Large intestine (tissue), 3 donors: ENCODE measurements around the gene ZIC1. TPM values are rescaled to one million over a fixed set of nuclear protein-coding genes. Genes with fewer than 3 reads are reported as not detected.

ENCODE experiments used
- DNase-seq, 2 donors: peaks; one replicate each; pipeline versions ENCODE4 v3.0.0 to v3.0.0-alpha.2; 2013
- H3K27ac ChIP-seq: one replicate; pipeline ENCODE4 v1.5.1; 2013; ENCODE audit warnings: low read length
- H3K27me3 ChIP-seq: 2 replicates; pipeline ENCODE4 v1.6.1; 2013; ENCODE audit warnings: low read length; ENCODE audit not compliant: control insufficient read depth, insufficient read depth
- H3K36me3 ChIP-seq: 2 replicates; pipeline ENCODE4 v1.6.1; 2013; ENCODE audit warnings: low read length; ENCODE audit not compliant: control insufficient read depth, insufficient read depth
- H3K4me1 ChIP-seq: one replicate; pipeline ENCODE4 v1.6.1; 2013; ENCODE audit warnings: low read length; ENCODE audit not compliant: control insufficient read depth, insufficient read depth
- H3K4me3 ChIP-seq: one replicate; pipeline ENCODE4 v1.5.1; 2013; ENCODE audit warnings: low read length
- H3K9me3 ChIP-seq: one replicate; pipeline ENCODE4 v1.6.1; 2013; ENCODE audit warnings: mild to moderate bottlenecking, low read depth, low read length, moderate library complexity; ENCODE audit not compliant: control insufficient read depth
- WGBS: methylation state at CpG from one replicate; pipeline ENCODE4 v1.1.5; 2013; ENCODE audit warnings: low lambda C conversion rate; ENCODE audit not compliant: insufficient coverage; 5-methylcytosine and 5-hydroxymethylcytosine counted together
- polyA plus RNA-seq: library from polyadenylated mRNA; unstranded; fragments of 120-200 nt; gene quantifications from one replicate; pipeline ENCODE4 v1.2.1, GENCODE V29; 2013

Gene ZIC1
- polyA plus RNA-seq, 1 donor: 0.01 TPM

GRCh38 chr3:147380387-147380951 is 28.7 kb upstream of the ZIC1 start:
- Histone ChIP-seq H3K27me3 (peaks cover 91% of the 10 kb centered on the region), H3K4me3 (no peak overlapping the region), H3K36me3 (no peaks in the 10 kb centered on the region), H3K4me1 (no peaks in the 10 kb centered on the region), H3K9me3 (no peaks in the 10 kb centered on the region), H3K27ac (no peak overlapping the region)
- no peak for DNase-seq
- WGBS: no CpG with 5 or more reads among the region's 26 CpGs

GRCh38 chr3:147380977-147381376 is 28.2 kb upstream of the ZIC1 start:
- no peak overlapping the region for H3K4me3 ChIP-seq
- H3K36me3 ChIP-seq: no peaks in the 10 kb centered on the region
- WGBS: no CpG with 5 or more reads among the region's 3 CpGs
- no peaks in the 10 kb centered on the region for H3K4me1 ChIP-seq
- H3K9me3 ChIP-seq: no peaks in the 10 kb centered on the region
- no peak overlapping the region for H3K27ac ChIP-seq
- no peak for DNase-seq
- peaks cover 93% of the 10 kb centered on the region for H3K27me3 ChIP-seq

DNA sequence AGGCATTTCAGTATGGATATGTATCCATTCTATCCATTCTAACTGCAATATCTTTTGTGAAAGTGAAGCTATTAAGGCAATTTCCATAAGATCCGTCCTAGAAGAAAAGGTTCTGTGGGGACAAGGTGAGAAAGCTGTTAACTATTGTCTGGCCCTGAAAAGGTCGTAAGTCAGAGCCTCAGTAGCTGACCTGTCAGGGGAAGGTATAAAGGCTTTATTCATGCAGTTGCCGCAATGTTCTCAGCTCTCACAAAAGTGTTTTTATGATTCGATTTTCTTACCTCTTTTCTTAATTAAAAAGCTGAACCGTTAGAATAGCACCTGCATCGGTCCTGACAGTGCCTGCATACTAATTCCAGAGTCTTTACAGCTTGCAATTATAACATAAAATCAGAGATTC is 27.6 kb upstream of the ZIC1 start:
- peaks cover 92% of the 10 kb centered on the region for H3K27me3 ChIP-seq

DNA sequence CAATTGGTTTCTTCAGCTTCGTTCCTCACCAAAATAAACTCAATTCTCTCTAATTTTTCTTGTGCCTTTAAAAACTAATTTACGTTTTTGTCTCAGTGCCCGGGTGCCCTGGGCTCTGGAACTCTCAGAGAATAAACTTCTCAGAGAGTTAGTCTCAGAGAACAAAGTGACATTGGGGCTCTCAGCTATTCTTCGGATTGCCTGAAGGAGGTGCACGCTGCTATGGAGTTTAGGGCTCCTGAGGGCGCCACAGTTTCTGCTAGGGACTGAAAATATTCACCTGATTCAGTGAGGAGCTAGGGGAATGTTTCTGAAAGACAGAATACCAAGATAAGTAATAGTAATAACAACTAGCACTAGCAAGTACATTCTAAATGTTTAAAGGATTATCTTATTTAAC is 25.5 kb upstream of the ZIC1 start:
- Histone ChIP-seq H3K4me1 (no peaks in the 10 kb centered on the region), H3K36me3 (no peaks in the 10 kb centered on the region), H3K4me3 (no peak overlapping the region), H3K27me3 (peaks cover 94% of the 10 kb centered on the region), H3K9me3 (no peaks in the 10 kb centered on the region), H3K27ac (no peak overlapping the region)
- 20% methylated on average over 1 of the region's 6 CpGs for WGBS
- no peak for DNase-seq

More for the DNA sequence above, 27.6 kb upstream of the ZIC1 start:
- H3K27ac ChIP-seq: no peak overlapping the region
- DNase-seq: no peak
- no peaks in the 10 kb centered on the region for H3K9me3 ChIP-seq
- 4% methylated on average over 3 of the region's 6 CpGs for WGBS
- no peaks in the 10 kb centered on the region for H3K4me1 ChIP-seq
- no peak overlapping the region for H3K4me3 ChIP-seq
- H3K36me3 ChIP-seq: no peaks in the 10 kb centered on the region

DNA sequence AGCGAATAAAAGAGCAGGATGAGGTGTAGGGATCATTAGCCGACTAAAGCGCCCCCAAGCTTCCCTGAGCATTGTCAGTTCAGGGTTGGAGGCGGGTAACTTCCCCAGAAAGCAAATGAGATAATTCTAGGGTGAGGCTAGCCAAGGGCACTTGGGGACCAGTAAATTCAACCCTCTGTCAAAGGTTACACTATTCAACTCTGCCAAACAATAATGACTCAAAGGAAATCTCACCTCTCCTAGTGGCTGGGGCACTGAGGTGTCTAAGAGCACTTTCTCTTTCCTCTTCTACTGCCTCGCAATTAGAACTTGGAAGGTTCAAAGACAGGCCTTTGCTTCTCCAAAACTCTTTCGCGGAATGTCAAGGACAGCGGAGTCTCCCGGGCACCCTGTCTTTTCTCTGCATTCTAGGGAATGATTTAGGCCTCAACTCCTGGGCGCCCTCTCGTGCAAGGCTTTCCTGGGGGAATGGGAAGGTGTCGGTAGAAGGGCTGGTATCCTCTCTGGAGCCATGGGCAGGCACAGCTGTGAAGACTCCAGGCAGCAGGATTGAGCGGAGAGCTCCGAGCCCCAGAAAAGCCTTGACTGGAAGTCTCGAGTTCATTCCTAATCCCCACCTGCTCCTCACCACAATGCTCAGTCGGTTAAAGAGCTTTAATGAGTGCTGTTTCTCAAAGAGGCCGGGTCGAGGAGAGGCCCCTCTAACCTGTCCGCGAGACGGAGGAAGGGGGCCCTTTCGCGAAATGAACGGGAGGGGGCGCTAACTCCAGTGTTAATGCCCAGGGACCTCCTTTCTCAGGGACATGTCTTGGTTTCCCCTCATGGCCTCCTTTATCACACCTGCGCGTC is 24.7 kb upstream of the ZIC1 start:
- H3K27ac ChIP-seq: no peak overlapping the region
- H3K36me3 ChIP-seq: no peaks in the 10 kb centered on the region
- H3K4me3 ChIP-seq: no peak overlapping the region
- no peaks in the 10 kb centered on the region for H3K4me1 ChIP-seq
- H3K27me3 ChIP-seq: peaks cover 95% of the 10 kb centered on the region
- 40% methylated on average over 1 of the region's 27 CpGs for WGBS
- DNase-seq: no peak
- H3K9me3 ChIP-seq: no peaks in the 10 kb centered on the region

DNA sequence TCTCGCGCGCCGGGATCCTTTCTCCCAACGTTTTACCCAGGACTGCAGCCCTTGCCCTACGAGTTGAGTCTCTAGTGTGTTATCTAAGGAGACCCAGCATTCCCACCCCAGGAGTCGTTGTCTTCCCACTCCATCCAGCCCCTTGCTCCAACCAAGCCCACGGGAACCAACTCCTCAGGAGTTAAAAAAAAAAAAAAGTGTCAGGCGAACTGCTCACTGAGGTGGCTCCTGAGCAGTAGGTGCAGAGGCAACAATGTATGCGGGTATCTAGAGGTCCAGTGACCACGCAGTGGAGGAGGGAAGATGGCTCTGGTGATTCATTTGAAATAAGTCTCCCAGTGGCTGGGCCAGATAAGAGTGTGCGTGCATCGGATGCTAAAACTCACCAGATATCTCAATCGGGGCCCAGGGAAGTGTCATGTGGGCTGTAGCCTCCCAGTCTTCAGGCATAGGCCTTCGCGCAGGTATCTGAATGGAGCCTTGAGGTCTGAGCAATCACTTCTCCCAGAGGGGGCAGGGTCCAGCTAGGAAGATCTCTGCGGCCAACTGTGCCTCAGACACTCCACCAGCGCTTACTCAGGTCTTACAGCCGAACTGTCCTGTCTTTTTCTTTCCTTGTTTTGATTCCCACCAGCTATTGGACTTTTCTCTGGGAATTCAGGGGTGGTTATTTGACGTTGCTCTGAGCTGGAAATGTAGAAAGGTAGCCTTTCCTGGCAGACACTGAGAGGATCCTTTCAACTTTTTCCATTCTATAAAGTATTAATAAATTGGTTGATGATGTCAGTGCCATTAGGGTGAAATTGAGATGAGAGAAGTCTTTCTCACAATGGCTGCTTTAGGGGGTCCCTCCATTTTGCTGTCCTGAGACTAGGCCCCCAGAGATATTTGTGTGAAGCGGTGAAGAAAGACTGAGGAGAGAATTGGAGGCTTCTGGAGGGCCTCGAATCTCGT is 23.8 kb upstream of the ZIC1 start:
- Histone ChIP-seq H3K4me3 (no peak overlapping the region), H3K27ac (no peak overlapping the region), H3K9me3 (no peaks in the 10 kb centered on the region), H3K27me3 (peaks cover 95% of the 10 kb centered on the region), H3K4me1 (no peaks in the 10 kb centered on the region), H3K36me3 (no peaks in the 10 kb centered on the region)
- DNase-seq: no peak
- WGBS: no CpG with 5 or more reads among the region's 23 CpGs

- no peak overlapping the region for H3K27ac ChIP-seq
- no CpG with 5 or more reads among the region's 10 CpGs for WGBS
- peaks cover 13% of the 10 kb centered on the region for H3K9me3 ChIP-seq
These were observed 21.8 kb upstream of the ZIC1 start for GRCh38 chr3:147387291-147387884.

GRCh38 chr3:147387885-147388699 is 21.1 kb upstream of the ZIC1 start:
- Histone ChIP-seq H3K4me3 (no peak overlapping the region), H3K9me3 (peaks cover 16% of the 10 kb centered on the region), H3K27ac (no peak overlapping the region), H3K36me3 (no peaks in the 10 kb centered on the region), H3K4me1 (no peaks in the 10 kb centered on the region), H3K27me3 (peaks cover 97% of the 10 kb centered on the region)
- DNase-seq: no peak
- WGBS: 10% methylated on average over 2 of the region's 36 CpGs

More at GRCh38 chr3:147387291-147387884, 21.8 kb upstream of the ZIC1 start:
- no peak overlapping the region for H3K4me3 ChIP-seq
- DNase-seq: no peak
- peaks cover 97% of the 10 kb centered on the region for H3K27me3 ChIP-seq
- no peaks in the 10 kb centered on the region for H3K4me1 ChIP-seq
- H3K36me3 ChIP-seq: no peaks in the 10 kb centered on the region

DNA sequence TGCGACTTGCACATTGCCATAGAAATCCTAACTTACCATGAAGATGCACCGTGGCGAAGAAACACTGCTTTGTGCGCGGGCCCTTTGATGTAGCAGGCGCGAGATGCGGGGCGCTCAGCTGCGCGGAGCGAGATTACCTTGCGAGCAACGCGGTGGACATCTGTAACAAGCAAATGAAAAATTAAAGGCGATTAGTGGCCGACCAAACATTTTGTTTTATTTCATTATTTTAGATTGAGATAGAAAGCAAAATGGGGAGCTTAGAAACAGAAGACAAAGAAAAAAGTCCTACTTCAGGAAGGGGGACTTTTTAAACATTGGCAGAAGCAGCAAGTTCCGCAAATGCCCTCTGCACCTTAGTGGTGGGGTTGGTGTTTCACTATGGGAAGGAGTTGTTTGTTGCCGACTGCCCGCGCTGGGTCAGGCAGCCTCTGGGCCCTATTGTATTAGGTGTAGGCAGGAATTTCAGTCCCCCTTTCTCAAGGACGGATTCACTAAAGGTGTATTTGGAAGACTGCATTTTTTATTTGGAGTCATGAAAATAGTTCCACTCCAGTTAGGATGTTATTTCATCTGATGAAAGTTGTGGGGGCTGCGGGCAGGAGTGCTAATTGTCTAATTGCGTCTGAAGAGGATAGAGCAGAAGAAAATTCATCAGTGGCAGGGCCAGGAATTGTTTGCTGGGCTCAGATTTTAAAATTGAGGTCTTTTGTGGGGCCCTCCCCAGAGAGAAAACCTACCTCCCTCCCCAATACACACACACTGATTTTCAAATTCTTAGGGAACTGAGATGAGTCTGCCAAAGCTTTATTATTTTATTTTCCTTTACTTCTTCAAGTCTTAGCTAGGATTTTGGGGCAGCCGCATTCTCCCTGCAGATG is 20.2 kb upstream of the ZIC1 start:
- H3K4me1 ChIP-seq: no peaks in the 10 kb centered on the region
- DNase-seq: no peak

More for the DNA sequence above, 20.2 kb upstream of the ZIC1 start:
- Histone ChIP-seq H3K4me3 (no peak overlapping the region), H3K27ac (no peak overlapping the region), H3K9me3 (peaks cover 24% of the 10 kb centered on the region), H3K27me3 (peaks cover 97% of the 10 kb centered on the region), H3K36me3 (no peaks in the 10 kb centered on the region)
- 2% methylated on average over 7 of the region's 25 CpGs for WGBS
